ENCODE measurements around the gene SH3RF3.
A peak's percentile ranks its signal among the peaks of the same experiment; 100 is the strongest.

SH3RF3 gene

DNA sequence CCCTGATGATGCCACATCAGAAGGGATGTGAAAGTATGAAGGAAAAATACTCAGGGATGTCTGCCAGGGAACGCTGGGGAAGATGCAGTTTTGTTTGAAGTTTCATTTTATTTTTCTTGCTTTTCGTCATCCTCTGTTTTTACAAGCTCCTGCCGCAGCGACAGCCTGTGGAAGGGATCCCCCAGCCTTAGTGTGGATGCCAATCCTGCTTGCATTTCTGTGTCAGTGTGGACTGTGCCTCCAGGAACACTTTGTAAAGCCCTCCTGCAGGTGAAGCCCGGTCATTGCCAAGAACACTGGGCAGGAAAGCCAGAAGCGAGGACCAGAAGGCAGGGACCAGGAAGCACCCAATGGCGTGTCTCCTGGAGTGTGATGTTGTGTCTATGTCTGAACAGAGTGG, 250.5 kb downstream of the SH3RF3 start:
- DNase-seq (ENCODE audit: low read depth): no peak

DNA sequence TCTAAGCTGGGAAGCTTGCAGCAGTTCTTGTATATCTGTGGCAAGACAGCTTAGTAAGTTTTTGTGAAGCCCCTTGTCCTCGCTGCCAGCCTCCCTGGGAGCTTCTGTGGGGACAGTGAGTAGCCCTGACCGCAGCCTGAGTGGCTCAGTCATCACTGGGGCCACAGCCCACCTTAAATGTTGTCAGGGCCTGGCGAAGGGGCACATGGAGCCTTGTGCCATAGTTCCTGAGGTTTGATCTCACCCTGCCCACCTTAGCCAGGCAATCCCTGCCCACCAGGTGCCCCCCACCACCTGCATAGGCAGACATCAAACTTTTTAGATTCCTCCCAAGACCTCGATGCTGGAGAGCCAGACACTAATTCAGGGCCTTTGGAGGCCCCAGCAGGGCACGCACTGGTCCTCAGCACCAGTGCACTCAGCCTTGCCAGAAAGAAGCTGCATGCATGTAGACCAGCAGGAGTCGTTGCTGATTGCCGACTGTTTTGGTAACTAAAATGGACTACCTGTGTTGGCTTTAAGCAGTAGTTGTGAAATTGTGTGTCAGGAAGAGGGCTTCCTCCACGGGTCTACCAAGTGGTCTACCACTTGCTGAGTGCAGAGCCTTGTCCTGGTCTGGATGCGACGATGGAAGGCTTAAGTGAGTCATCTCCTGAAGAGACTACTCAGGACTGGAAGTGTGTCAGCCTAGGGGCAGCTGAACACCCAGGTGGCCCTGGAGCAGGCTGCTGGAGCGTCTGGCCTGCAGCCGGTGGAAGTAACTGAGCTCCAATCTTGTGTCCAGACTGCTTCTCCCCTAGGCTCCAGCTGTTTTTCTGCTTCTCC, 251.7 kb downstream of the SH3RF3 start:
- DNase-seq (ENCODE audit: low read depth): no peak

DNA sequence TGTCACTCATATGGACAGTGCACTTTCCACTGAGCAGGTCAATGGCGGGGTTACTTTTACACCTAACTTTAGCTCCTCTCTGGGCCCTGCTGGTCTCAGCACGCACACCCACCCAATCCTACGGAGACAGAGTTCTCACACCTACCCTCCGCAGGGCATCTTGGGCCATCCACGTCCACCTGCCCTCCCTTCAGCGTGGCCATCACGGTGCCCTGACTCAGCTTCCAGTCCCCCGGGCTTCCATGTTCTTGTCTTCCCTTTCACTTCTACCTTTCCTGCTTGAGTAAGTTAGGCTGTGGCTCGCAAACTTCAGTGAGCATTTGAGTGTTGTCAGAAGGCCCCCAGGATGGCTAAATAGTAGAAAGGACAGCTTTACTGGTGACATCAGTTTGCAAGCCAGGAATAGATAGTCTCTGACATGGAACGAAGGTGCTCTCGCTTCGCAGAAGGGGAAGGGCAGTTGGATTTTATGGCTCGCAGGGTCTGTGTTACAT, 252.4 kb downstream of the SH3RF3 start:
- no peak for DNase-seq (ENCODE audit: low read depth)

DNA sequence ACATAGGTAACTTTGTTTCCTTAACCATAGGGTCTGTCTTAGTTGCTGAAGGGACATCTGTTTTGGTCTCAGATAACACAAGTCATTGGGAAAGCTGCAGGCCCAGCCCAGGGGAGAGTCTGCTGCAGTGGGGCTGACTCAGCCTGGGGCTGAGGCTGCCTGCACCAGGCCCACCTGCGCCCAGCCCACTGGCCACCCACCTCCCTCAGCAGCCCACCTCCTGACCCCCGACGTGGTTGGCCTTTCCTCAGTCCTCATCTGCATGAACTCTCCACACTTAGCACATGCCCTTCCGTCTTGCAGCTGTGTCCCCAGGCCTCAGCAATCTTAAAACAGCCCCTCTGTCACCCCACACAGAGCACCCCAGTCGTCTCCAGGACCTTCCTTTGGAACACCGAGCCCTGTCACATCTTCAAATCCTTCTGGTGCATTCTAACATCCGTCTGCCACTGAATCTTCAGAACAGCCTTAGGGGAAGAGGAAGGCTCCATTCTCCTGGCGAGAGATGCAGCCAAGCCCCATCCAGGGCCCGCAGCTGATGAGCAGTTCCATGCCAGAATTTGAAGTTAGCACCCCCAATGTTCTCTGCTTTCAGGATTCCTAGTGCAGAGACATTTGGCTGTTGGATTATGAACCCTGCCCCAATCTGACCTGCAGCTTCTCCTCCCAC, 253.4 kb downstream of the SH3RF3 start:
- DNase-seq (ENCODE audit: low read depth): no peak

DNA sequence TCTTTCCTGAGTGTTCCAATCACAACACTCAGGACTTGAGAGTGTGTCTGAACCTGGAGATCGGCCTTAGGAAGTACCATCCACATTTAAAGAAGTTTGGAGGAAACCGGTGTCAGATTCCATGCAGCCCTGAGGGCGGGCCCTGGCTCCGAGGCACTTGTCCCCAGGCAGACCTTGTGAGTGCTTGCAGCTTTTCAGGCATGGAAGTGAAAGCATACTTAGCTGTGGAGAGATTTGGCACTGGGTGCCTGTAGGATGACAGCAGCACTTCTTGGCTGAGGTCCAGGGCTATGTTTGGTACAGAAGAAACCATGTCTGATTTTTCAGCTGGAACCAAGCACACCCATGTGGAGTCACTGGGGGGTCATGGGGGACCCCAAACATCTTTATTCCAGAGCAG, 253.9 kb downstream of the SH3RF3 start:
- DNase-seq (ENCODE audit: low read depth): peak; percentile 82

DNA sequence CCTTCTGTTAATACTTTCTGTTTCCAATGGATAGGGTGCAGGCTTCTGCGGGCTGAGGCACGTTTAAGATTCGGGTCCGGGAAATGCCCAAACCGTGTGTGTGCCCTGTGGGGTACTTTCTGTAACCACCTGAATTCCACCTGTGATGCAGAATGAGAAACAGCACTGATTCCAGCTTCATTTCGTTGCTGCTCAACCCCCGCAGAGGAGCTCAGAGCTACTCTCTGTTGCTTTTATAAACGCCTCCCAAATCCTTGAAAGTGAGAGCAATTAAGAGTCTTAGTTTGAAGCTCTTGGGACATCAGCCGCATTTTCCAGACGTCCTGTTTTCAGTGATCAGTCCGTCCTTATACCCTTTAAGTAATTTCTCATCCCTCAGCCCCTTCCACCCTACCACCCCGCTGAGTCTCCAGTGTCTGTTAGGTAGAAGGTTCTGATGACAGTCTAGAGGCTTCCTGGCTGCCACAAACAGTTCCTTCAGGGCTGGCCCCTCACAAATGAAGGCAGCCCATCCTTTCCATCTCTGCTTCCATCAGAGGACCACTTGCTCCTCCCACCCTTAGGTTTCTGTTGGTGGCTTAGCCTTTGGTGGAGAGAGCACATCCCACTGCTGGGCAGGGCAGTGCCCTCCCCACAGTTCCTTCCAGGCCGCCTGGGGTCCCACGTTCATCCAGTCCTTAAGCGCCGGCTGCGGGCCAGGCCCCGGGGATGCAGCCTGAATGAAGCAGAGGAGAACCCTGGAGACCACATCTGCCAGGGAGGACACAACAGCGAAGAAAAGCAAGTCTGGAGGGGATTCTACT, 254.7 kb downstream of the SH3RF3 start:
- DNase-seq (ENCODE audit: low read depth): no peak

DNA sequence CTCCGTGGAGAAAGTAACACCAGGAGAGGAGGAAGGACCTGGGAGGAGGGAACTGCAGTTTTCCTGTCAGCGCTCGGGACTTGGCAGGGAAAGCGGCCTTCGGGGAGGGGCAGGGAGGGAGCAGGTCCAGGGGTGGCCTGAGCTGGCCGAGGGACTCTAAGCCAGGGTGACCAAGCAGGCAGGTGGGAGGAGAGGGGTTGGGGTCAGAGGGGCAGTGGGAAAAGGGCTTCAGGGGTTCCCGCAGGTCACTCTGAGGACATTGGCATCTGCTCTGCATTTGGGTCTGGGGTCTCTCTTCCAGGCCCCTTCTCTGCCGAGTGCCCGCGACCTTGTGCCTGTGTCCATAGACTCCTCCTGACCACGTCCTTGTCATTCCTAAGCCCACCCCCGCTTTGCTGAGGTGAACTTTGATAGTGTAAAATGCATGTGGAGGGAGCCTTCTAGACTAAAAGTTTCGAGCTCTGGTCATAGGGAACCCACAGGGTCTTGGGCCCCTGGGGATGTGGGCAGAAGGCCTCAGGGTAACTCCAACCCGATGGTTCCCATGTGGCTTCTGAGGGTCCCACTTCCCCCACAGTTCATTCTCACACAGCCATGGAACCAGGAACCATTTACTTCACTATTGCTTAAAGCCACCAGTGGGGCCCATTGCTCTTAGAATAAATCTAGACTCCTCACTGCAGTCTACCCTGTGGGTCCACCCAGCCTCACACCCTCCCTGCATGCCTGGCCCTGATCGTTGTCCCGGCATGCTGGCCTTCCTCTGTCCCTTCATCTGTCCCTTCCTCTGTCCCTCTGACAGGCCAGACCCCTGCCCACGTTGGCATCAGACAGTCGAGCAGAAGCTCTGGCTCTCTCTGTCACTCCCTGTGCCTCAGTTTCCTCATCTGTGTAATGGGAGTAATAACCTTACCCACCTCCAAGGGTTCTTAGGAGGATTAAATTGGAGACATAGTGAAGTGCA, 255.6 kb downstream of the SH3RF3 start:
- no peak for DNase-seq (ENCODE audit: low read depth)

DNA sequence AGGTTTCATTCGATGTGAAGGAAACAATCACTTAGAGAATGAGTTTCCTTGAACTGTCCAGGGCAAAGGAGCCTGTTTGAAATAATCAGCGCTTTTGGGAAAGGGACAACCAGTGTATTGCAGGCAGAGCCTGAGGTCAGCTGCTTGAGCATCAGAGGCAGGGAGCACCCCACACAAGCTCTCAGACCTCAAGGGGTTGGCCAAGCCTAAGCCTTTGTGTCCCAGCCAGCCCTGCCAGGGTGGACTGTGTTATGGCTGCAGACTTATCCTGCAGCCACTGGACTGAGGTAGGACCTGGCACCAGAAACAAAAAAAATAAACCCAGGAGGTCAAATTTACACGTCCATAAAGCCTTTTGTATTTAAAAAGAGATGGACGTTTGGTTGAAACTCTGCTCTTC, 256.5 kb downstream of the SH3RF3 start:
- DNase-seq (ENCODE audit: low read depth): no peak

DNA sequence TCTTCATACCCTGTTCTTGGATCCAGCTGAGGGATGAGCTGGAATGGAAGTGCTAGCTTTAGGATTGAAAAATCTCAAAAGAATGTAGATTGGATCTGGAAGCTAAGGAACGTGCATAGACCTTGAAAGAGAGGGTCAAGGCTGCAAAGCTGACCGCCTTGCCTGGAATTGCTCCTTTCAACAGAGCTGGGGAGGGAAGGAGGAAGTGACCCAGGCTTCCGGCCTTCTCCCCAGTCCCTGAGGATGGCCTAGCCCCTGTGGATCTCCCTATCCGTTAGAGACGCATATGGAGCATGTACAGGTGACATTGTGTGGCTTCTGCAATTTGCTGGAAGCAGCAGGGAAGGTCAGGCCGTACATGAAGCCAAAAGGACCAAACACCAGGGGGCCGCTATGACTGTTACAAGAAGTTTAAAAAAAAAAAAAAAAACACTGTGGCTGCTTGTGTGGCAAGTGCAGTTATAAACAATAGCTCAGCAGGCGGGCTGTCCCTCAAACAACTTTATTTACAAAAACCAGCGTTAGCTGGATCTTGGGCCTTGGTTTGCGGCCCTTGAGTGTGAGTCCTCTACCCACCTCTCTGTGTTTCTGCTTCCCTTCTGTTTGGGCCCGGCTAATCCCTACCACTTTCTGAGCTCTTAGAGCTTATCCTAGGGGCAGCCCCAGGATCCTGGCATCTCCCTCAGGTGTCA, 257.1 kb downstream of the SH3RF3 start:
- no peak for DNase-seq (ENCODE audit: low read depth)

DNA sequence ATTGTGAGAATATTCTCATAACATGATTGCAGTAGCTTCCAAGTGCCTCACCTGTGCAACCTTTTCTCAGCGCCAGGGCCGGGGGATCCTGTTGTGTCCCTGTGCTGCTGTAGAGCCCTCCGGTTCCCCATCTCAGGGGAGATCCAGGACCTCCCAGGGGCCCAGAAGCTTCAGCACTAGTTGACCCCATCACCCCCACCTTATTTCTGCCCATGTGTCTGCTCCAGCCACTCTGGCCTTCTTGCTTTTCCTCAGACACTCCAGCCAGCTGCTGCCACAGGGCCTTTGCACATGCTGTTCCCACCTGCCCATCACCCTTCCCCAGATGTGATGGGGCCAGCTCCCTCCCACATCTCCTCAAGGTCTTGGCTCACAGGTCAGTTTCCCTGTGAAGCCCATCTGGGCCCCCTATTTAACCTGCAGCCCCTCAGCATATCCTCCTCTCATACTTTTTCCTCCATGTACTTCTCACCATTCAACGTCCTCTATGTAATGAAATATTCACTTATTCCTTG, 258.3 kb downstream of the SH3RF3 start:
- no peak for DNase-seq (ENCODE audit: low read depth)

DNA sequence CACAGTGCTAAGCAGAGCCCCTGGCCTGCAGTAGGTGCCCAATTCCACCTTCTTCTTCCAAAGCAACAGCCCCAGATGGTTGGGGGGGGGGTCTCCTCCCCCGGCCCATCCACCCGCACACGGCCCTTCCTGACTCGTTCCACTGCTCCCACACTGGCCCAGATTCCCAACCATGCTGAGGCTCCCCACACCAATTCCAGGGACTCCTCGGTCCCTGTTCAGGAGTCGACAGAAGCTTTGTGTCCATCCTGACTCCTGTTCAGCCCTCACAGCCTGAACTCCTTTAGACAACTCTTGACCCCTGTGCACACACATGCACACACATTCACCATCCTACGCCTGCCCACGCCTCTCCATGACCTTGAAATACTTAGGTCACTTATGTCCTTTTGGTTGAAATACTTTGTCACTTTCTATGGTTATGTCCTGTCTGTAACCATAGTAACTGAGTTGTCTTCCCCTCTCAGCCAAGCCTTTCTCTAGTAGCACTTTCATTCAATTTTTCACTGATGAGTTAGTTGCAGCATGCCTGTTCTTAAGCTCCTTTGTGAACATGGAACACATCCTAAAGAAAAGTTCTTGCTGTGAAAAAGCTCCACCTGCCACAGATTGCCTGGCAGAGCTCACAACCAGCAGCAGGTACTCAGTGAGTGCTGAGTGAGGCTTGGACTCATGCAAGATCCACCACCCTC, 258.9 kb downstream of the SH3RF3 start:
- no peak for DNase-seq (ENCODE audit: low read depth)

DNA sequence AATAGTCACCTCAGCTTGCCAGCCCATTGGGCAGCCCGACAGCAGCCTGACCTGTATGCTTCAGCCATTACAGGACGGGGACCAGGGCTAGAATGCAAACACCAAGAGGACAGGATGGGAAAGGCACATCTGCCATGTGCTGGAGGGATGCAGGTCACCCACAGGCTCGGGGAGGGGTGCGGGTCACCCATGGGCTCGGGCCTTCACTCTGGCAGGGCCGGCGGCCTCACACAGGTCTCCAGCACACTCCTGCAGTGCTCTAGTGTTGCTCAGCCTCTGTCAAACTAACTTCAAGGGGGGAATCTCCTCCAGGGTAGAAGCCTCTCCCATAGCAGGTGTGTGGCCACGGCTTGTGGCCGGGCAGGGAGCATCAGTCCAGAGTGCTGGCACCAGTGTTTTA, 262.2 kb downstream of the SH3RF3 start:
- no peak for DNase-seq (ENCODE audit: low read depth)

DNA sequence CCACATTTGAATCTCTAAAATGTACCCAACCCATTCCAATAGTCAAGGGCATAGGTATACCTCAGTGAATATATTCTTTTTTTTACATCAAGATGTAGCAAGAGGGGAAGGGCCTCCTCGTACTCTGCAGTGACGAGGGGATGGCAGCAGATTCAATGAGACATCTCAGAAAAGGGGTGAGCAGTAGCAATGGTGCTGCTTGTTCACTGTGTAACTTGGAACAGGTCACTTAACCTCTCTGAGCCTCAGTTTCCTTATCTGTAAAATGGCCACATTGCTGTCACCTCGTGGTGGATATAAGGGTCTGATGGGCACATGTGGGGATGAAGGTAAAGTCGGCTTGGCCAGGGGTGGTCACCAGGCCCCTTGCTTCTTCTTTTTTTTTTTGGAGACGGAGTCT, 263.1 kb downstream of the SH3RF3 start:
- no peak for DNase-seq (ENCODE audit: low read depth)

DNA sequence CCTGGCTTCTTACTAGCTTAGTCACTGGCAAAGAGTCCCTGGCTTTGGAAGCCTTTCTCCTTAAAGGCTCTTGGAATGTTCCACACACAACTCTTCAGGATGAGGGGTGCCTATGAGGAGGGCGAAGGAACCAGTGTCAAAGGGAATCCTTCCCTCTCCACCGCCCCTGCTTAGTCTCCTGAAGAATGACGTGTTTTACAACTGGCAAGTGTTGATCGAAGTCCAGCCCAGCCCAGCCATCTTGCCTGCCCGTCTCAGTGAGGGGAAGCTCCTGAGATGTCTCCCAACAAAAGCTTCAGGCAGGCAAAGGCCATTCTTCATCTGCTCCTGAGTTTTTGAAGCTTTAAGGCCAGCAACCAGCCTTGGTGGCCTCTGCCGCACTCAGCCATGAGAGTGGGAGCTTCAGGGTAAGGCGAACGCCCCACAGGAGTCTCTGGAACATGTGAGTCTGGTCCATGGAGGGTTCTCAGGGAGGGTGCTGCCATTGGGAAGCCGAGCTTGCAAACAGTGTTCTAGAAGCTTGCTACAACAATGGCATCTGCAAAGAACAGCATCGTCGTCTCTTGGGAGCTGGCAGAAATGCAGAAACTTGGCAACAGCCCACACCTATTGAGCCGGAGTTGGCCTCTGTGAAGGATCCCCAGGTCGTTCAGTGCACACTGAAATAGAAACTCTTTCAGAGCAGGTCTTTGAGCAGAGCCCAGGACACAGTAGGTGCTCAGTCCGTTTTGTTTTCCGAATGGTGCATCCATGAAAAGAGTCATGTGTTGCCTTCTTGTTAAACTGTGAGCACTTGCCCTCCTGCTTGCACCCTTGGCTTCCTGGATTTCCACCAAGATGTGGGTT, 264.0 kb downstream of the SH3RF3 start:
- DNase-seq (ENCODE audit: low read depth): no peak

DNA sequence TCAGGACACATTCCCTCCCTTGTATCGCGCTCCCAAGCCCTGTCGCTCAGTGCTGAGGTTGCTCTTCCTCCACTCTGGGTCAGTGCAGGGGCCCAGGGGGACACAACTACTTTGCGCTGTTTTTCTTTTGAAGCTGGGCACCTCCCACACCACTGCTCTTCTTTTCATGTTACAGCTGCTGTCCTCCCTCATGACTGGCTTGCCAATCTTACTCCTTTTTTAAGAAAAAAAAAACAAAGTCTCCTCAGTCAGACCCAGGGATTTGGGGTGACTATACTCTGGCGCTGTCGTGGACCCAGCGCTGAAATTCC, 264.6 kb downstream of the SH3RF3 start:
- no peak for DNase-seq (ENCODE audit: low read depth)

DNA sequence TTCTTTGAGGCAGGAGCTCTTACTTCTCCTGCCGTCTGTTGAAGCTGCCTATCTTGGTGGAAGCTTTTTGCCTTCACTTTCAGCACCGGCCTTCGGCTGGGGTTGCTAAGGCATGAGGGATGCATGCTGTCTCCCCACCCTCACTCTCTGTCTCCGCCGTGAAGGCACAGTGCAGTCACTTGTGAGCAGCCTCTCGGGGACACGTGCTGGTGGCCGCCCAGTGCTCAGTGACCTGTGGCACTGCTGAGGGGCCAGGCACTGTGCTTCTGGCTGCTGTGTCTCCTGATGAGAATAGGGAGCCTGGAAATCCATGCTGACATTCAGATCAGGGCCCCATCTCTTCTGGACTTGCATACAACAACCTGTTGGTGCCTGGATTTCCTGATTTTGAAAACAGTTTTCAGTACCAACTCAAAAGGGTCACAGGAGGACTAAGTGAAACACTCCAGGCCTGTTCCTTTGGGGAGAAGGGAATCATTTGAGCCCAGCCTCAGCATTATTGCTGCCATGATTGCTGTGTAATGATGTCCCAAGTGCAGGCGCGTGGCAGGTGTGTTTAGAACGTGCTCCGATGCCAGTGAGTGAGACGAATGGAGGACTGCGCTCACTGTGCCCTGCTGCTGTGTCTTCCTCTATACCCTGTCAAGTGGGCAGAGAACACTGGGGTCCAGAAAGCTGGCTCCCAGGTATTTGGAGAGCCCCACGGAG, 266.6 kb downstream of the SH3RF3 start:
- DNase-seq (ENCODE audit: low read depth): no peak

DNA sequence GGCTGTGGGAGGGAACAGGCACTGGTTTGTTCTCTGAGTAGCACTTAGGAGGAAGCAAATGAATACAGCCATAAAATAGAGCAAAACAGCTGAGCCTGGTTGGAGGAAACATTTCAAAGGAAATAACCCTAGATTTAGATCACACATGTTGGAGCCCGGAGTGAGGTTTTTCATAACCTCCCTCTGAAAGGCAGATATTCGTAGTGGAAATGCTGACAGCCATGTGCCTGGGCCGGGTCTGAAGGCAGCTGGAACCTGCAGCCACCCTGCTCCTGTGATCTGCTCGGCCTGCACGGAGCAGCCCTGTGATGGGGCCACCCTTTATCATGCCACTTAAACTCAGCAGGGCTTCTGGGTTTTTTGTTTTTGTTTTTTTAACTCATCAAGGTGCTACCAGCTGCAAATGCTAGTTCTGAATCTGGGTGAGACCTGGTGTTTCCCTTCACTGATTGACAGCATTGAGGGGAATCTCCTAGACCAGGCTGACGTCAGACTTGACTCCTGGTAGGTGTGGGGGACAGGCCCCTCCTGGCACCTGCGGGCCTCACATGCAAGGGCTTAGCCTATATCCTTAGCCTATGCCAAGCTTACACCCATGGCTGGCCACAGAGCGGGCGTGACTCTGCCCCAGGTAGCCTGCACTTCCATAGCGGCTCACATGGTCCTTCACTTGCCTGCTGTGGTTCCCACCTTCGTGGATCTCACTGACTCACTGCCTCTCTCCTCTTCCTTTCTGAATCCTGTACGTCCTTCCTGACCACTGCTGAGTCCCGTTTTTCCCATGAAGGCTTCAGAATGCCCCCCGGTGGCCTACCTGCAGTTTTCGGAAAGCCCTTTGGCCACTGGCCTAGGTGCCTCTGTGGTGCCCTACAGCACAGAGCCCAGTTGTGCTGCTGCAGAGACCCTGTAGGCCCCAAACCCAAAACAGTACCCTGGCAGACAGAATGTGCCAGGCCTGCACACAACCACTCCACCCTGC, 267.5 kb downstream of the SH3RF3 start:
- no peak for DNase-seq (ENCODE audit: low read depth)

All from fibroblast of gingiva (primary cell).